IMR-90 (cell line): ENCODE measurements around the gene ALS2CL. TPM values are rescaled to one million over a fixed set of nuclear protein-coding genes. Genes with fewer than 3 reads are reported as not detected.

Experiments used
- ATAC-seq: fragments of 200-7000 bp; cut with Tn5 transposase; 2 replicates; pipeline ENCODE4 v1.9.1; 2020; ENCODE audit warnings: low read depth, mild to moderate bottlenecking, moderate library complexity
- BruUV-seq: library from RNA; stranded (reverse); fragments of 400-500 nt; replicated peaks from 2 replicates; lab custom pipeline; 2021; lab: Mats Ljungman, UMichigan
- CTCF ChIA-PET: fragments of 300-600 bp; formaldehyde crosslinking; extraction: SDS; loops from one replicate; lab custom pipeline; 2021; ENCODE audit warnings: antibody characterized with exemption; lab: Yijun Ruan, JAX
- POLR2A ChIA-PET: fragments of 300-600 bp; sonication (Branson Sonifier 250); formaldehyde crosslinking; loops from one replicate; lab custom pipeline; 2022; ENCODE audit warnings: antibody characterized with exemption; ENCODE audit not compliant: unreplicated experiment; lab: Charles Lee
- DNase-seq: peaks from one replicate; pipeline ENCODE4 v3.0.0; 2013
- H2AFZ ChIP-seq: replicated peaks from 2 replicates; pipeline ENCODE3; 2013; ENCODE audit warnings: low read length, mild to moderate bottlenecking; ENCODE audit not compliant: poor library complexity
- H2AK5ac ChIP-seq: 2 replicates; pipeline ENCODE4 v1.6.1; 2013; ENCODE audit warnings: low read depth, low read length, inconsistent platforms
- H2AK9ac ChIP-seq: replicated peaks from 2 replicates; pipeline ENCODE3; 2013; ENCODE audit warnings: mild to moderate bottlenecking, low read depth, low read length, moderate library complexity; ENCODE audit not compliant: poor library complexity
- H2BK120ac ChIP-seq: 2 replicates; pipeline ENCODE4 v1.6.1; 2013; ENCODE audit warnings: low read depth, low read length, inconsistent platforms
- H2BK15ac ChIP-seq: 3 replicates; pipeline ENCODE4 v1.6.1; 2013; ENCODE audit warnings: low read depth, low read length, inconsistent platforms
- H2BK20ac ChIP-seq: 2 replicates; pipeline ENCODE4 v1.6.1; 2013; ENCODE audit warnings: low read depth, mild to moderate bottlenecking, inconsistent platforms, low read length, moderate library complexity
- H2BK5ac ChIP-seq: 2 replicates; pipeline ENCODE4 v1.6.1; 2013; ENCODE audit warnings: mild to moderate bottlenecking, low read depth, low read length, inconsistent platforms; ENCODE audit not compliant: poor library complexity, severe bottlenecking
- H3K14ac ChIP-seq: replicated peaks from 2 replicates; pipeline ENCODE4 v1.6.1; 2013; ENCODE audit warnings: low read depth, low read length, inconsistent platforms
- H3K18ac ChIP-seq: 2 replicates; pipeline ENCODE4 v1.6.1; 2013; ENCODE audit warnings: low read depth, low read length, control low read depth
- H3K23ac ChIP-seq: 2 replicates; pipeline ENCODE4 v1.6.1; 2013; ENCODE audit warnings: low read depth, low read length, inconsistent platforms
- H3K27ac ChIP-seq: 2 replicates; pipeline ENCODE4 v1.5.1; 2013; ENCODE audit warnings: mild to moderate bottlenecking, control low read depth, low read length; ENCODE audit not compliant: insufficient read depth
- H3K27me3 ChIP-seq: 2 replicates; pipeline ENCODE4 v1.6.1; 2013; ENCODE audit warnings: low read length; ENCODE audit not compliant: control insufficient read depth, insufficient read depth
- H3K36me3 ChIP-seq: 2 replicates; pipeline ENCODE4 v1.6.1; 2013; ENCODE audit warnings: low read length, mixed read lengths; ENCODE audit not compliant: control insufficient read depth, insufficient read depth
- H3K4ac ChIP-seq: 2 replicates; pipeline ENCODE4 v1.6.1; 2013; ENCODE audit warnings: low read depth, low read length, inconsistent platforms
- H3K4me1 ChIP-seq: 2 replicates; pipeline ENCODE4 v1.6.1; 2013; ENCODE audit warnings: low read length, mixed read lengths; ENCODE audit not compliant: control insufficient read depth, insufficient read depth
- H3K4me2 ChIP-seq: 2 replicates; pipeline ENCODE4 v1.6.1; 2013; ENCODE audit warnings: low read depth, mild to moderate bottlenecking, control low read depth, low read length, moderate library complexity
- H3K4me3 ChIP-seq: 2 replicates; pipeline ENCODE4 v1.5.1; 2013; ENCODE audit warnings: low read depth, mild to moderate bottlenecking, control low read depth, low read length, moderate library complexity; ENCODE audit not compliant: insufficient read depth
- H3K56ac ChIP-seq: 2 replicates; pipeline ENCODE4 v1.6.1; 2013; ENCODE audit warnings: low read length, inconsistent platforms; ENCODE audit not compliant: insufficient read depth; ENCODE audit errors: extremely low read depth
- H3K79me1 ChIP-seq, 2 experiments: 2 replicates each; pipeline ENCODE4 v1.6.1; 2013; ENCODE audit warnings: low read length in 2 of 2, inconsistent platforms in 1 of 2, low read depth in 1 of 2
- H3K9ac ChIP-seq: 2 replicates; pipeline ENCODE4 v1.6.1; 2013; ENCODE audit warnings: low read depth, low read length, control low read depth
- H3K9me1 ChIP-seq: 2 replicates; pipeline ENCODE4 v1.6.1; 2013; ENCODE audit warnings: low read length, inconsistent platforms; ENCODE audit not compliant: insufficient read depth
- H3K9me3 ChIP-seq: 2 replicates; pipeline ENCODE4 v1.6.1; 2013; ENCODE audit warnings: low read length; ENCODE audit not compliant: control insufficient read depth, insufficient read depth
- H4K20me1 ChIP-seq: 2 replicates; pipeline ENCODE4 v1.6.1; 2013; ENCODE audit warnings: low read length, inconsistent platforms; ENCODE audit not compliant: insufficient read depth
- H4K5ac ChIP-seq: 2 replicates; pipeline ENCODE4 v1.6.1; 2013; ENCODE audit warnings: mild to moderate bottlenecking, low read depth, low read length, control low read depth
- H4K8ac ChIP-seq, 2 experiments: 2 replicates each; pipeline ENCODE4 v1.6.1; 2013; ENCODE audit warnings: low read depth in 2 of 2, low read length in 2 of 2, control low read depth in 1 of 2, inconsistent platforms in 1 of 2
- H4K91ac ChIP-seq: 2 replicates; pipeline ENCODE4 v1.6.1; 2013; ENCODE audit warnings: low read depth, low read length, inconsistent platforms; ENCODE audit not compliant: insufficient read depth
- BHLHE40 ChIP-seq: fragments of 150-350 bp; IDR thresholded peaks from 2 replicates; pipeline ENCODE4 v1.6.1; 2016; ENCODE audit warnings: mild to moderate bottlenecking, low read depth, low read length
- CEBPB ChIP-seq: IDR thresholded peaks from 2 replicates; pipeline ENCODE4 v1.6.1; 2012; ENCODE audit warnings: low read depth, low read length, improper control_type of control experiment
- WGBS, 2 experiments: methylation state at CpG; one replicate each; pipeline versions ENCODE4 v1.1.5 to v1.1.7; 2013; ENCODE audit warnings: missing lambda C conversion rate in 2 of 2; ENCODE audit not compliant: insufficient read length in 1 of 2; ENCODE audit errors: extremely low coverage in 2 of 2; 5-methylcytosine and 5-hydroxymethylcytosine counted together
- dilution Hi-C: fragments of 300-500 bp; cut with HindIII; formaldehyde crosslinking; loops from one replicate; pipeline ENCODE4 v1.14.3; 2018; ENCODE audit warnings: low sequenced_read_pairs; ENCODE audit not compliant: unreplicated experiment
- in situ Hi-C: fragments of 300-500 bp; cut with MboI; formaldehyde crosslinking; loops from 3 replicates; pipeline ENCODE4 v1.14.3; 2019; ENCODE audit warnings: low sequenced_read_pairs, inconsistent platforms, mixed read lengths
- intact Hi-C: fragments of 100-400 bp; cut with micrococcal nuclease; formaldehyde crosslinking; loops from 2 replicates; pipeline ENCODE4 v1.10.0; 2022
- polyA plus RNA-seq, 3 experiments: library from polyadenylated mRNA; depleted of rRNA; stranded (reverse); fragments of >200 nt; gene quantifications; 2 replicates each; pipeline ENCODE4 v1.2.3, GENCODE V29; 2012; ENCODE audit warnings: low replicate concordance in 1 of 3
- total RNA-seq: library from RNA; depleted of rRNA; stranded (reverse); fragments of >200 nt; gene quantifications from 2 replicates; pipeline ENCODE4 v1.2.3, GENCODE V29; 2012

ALS2CL gene
- total and polyA plus RNA-seq, 2 of the 4 experiments (the other 2 are of a cell fraction), result 2.2 to 4.8 TPM

- no peaks in the 10 kb centered on the region for H3K36me3 ChIP-seq
- no peak overlapping the region; the same call in 1 of the 2 replicates for H4K91ac ChIP-seq
- H3K9me3 ChIP-seq, result no peaks in the 10 kb centered on the region; the same call in 1 of the 2 replicates
- peak overlapping the region; percentile 3; the same call in 1 of the 2 replicates for H3K27ac ChIP-seq
- no peak overlapping the region for H2AK5ac ChIP-seq
- no TSS peak for BruUV-seq
- dilution Hi-C loops (no loop called here), intact Hi-C loops (no loop called here), in situ Hi-C loops (loop anchor here (5.0 kb wide), 1 partner anchor 145 kb away; no protein-coding TSS in a partner anchor)
- H3K9ac ChIP-seq, result no peak overlapping the region
- peak; percentile 66 for ATAC-seq
- H4K8ac ChIP-seq, result no peak overlapping the region
- no peaks in the 10 kb centered on the region for H4K20me1 ChIP-seq
- peak; percentile 66 for TF ChIP-seq CEBPB
- no peak for TF ChIP-seq BHLHE40
- peaks cover 2% of the 10 kb centered on the region; the same call in 1 of the 2 replicates for H3K27me3 ChIP-seq
- no peaks in the 10 kb centered on the region for H3K79me1 ChIP-seq
- H3K4ac ChIP-seq, result no peak overlapping the region
- peak; percentile 44 for DNase-seq
- H3K23ac ChIP-seq, result no peak overlapping the region
- H2AFZ ChIP-seq, result no peak overlapping the region
- no peak overlapping the region for H2AK9ac ChIP-seq
- no peak overlapping the region for H3K56ac ChIP-seq
- no peak overlapping the region for H3K4me2 ChIP-seq
- H3K4me3 ChIP-seq, result no peak overlapping the region
- no peak overlapping the region for H2BK5ac ChIP-seq
- 20% methylated on average over 1 of the region's 1 CpG; no CpG with 5 or more reads in 1 of the 2 experiments for whole genome bisulfite sequencing, 2 experiments
- no peak overlapping the region for H2BK20ac ChIP-seq
- H3K4me1 ChIP-seq, result peaks cover 9% of the 10 kb centered on the region
- no peak overlapping the region; the same call in 1 of the 2 replicates for H4K5ac ChIP-seq
- POLR2A ChIA-PET, result no interaction called here
- H3K14ac ChIP-seq, result no peak overlapping the region
- no peak overlapping the region for H2BK15ac ChIP-seq
- CTCF ChIA-PET, result interaction anchor here (0.6 to 2.1 kb wide), 2 partner anchors 144 to 167 kb away, joined by 5 to 21 read pairs; no protein-coding TSS in a partner anchor
- no peak overlapping the region for H3K18ac ChIP-seq
- no peak overlapping the region for H2BK120ac ChIP-seq
- peaks cover 6% of the 10 kb centered on the region; the same call in 1 of the 2 replicates for H3K9me1 ChIP-seq
Observed at GRCh38 chr3:46632792-46633191, 60.7 kb downstream of the ALS2CL start.
